H1 (cell line): ENCODE measurements around the gene FCRLB. TPM values are rescaled to one million over a fixed set of nuclear protein-coding genes. Genes with fewer than 3 reads are reported as not detected.

Source experiments
- CTCF ChIA-PET: fragments of 300-600 bp; sonication (Branson Sonifier 250); formaldehyde crosslinking; loops from one replicate; lab custom pipeline; 2021; ENCODE audit not compliant: partially characterized antibody; lab: Charles Lee
- POLR2A ChIA-PET: fragments of 300-600 bp; sonication (Branson Sonifier 250); formaldehyde crosslinking; loops from one replicate; lab custom pipeline; 2021; ENCODE audit warnings: inconsistent platforms; ENCODE audit not compliant: partially characterized antibody; lab: Charles Lee
- DNase-seq, 2 experiments: peaks; one replicate each; pipeline versions ENCODE4 v3.0.0 to v3.0.0-alpha.2; 2010 to 2022; ENCODE audit warnings: low spot score in 2 of 2, low read depth in 1 of 2, mixed read lengths in 1 of 2
- FAIRE-seq: peaks from 2 replicates; lab custom pipeline; 2011; peaks lifted over from hg19 to GRCh38; lab: Jason Lieb, UNC
- H2AFZ ChIP-seq: 2 replicates; pipeline ENCODE4 v1.8.1; 2012; ENCODE audit warnings: low read length, inconsistent platforms
- H2AK5ac ChIP-seq: 2 replicates; pipeline ENCODE4 v1.6.1; 2013; ENCODE audit warnings: low read depth, low read length
- H2BK120ac ChIP-seq: replicated peaks from 2 replicates; pipeline ENCODE3; 2013; ENCODE audit warnings: low read depth, low read length, inconsistent platforms
- H2BK12ac ChIP-seq: 2 replicates; pipeline ENCODE4 v1.6.1; 2013; ENCODE audit warnings: low read depth, low read length
- H2BK15ac ChIP-seq: 2 replicates; pipeline ENCODE4 v1.6.1; 2013; ENCODE audit warnings: low read length
- H2BK20ac ChIP-seq: 2 replicates; pipeline ENCODE4 v1.6.1; 2013; ENCODE audit warnings: low read length
- H2BK5ac ChIP-seq: 2 replicates; pipeline ENCODE4 v1.6.1; 2013; ENCODE audit warnings: low read depth, low read length
- H3K14ac ChIP-seq: 2 replicates; pipeline ENCODE4 v1.6.1; 2013; ENCODE audit warnings: inconsistent platforms; ENCODE audit not compliant: insufficient read length
- H3K18ac ChIP-seq: 2 replicates; pipeline ENCODE4 v1.6.1; 2013; ENCODE audit warnings: low read length; ENCODE audit errors: extremely low read depth
- H3K23ac ChIP-seq: 2 replicates; pipeline ENCODE4 v1.6.1; 2013; ENCODE audit warnings: inconsistent platforms; ENCODE audit not compliant: insufficient read length
- H3K23me2 ChIP-seq: 2 replicates; pipeline ENCODE4 v1.6.1; 2013; ENCODE audit warnings: low read depth, low read length
- H3K27ac ChIP-seq: 2 replicates; pipeline ENCODE4 v1.6.1; 2011; ENCODE audit warnings: low read depth, low read length, inconsistent platforms
- H3K27me3 ChIP-seq, 4 experiments: replicated peaks in 1 of 4; 1 replicate in 1 of 4; 2 replicates in 3 of 4; pipeline versions ENCODE4 v1.6.1 to v1.8.1; 2011 to 2013; ENCODE audit warnings: low read length in 3 of 4, mild to moderate bottlenecking in 3 of 4, inconsistent platforms in 2 of 4, mixed read lengths in 2 of 4, moderate library complexity in 1 of 4; ENCODE audit not compliant: control insufficient read depth in 3 of 4, insufficient read depth in 3 of 4; ENCODE audit errors: extremely low read depth in 1 of 4
- H3K36me3 ChIP-seq, 4 experiments: 2 replicates each; pipeline versions ENCODE4 v1.6.1 to v1.8.1; 2011 to 2013; ENCODE audit warnings: mild to moderate bottlenecking in 4 of 4, low read length in 3 of 4, moderate library complexity in 2 of 4, control low read depth in 1 of 4, inconsistent platforms in 1 of 4; ENCODE audit not compliant: insufficient read depth in 4 of 4, control insufficient read depth in 2 of 4
- H3K4ac ChIP-seq: replicated peaks from 2 replicates; pipeline ENCODE3; 2013; ENCODE audit warnings: low read length, low read depth, mixed read lengths, inconsistent platforms; ENCODE audit not compliant: insufficient read length
- H3K4me1 ChIP-seq, 4 experiments: replicated peaks in 1 of 4; 1 replicate in 1 of 4; 2 replicates in 3 of 4; pipeline versions ENCODE4 v1.6.1 to v1.8.1; 2011 to 2013; ENCODE audit warnings: low read length in 3 of 4, inconsistent platforms in 2 of 4, mixed read lengths in 1 of 4; ENCODE audit not compliant: insufficient read depth in 4 of 4, control insufficient read depth in 3 of 4
- H3K4me2 ChIP-seq, 2 experiments: 2 replicates each; pipeline versions ENCODE4 v1.6.1 to v1.8.1; 2011 to 2013; ENCODE audit warnings: low read depth in 2 of 2, low read length in 2 of 2, control low read depth in 1 of 2, inconsistent platforms in 1 of 2, mild to moderate bottlenecking in 1 of 2; ENCODE audit not compliant: insufficient read depth in 1 of 2
- H3K4me3 ChIP-seq, 4 experiments: fragments of 200-600, 300-600 bp in 1 of 4; sonication (generic), shearing (Covaris generic), sonication (Bioruptor Twin) in 1 of 4; 2 replicates each; pipeline versions ENCODE4 v1.5.1 to v1.8.1; 2011 to 2016; ENCODE audit warnings: low read length in 4 of 4, low read depth in 3 of 4, control low read depth in 2 of 4, inconsistent platforms in 2 of 4, mild to moderate bottlenecking in 2 of 4, mixed read lengths in 1 of 4, moderate library complexity in 1 of 4; ENCODE audit not compliant: insufficient read depth in 2 of 4; ENCODE audit errors: extremely low read depth in 1 of 4
- H3K56ac ChIP-seq: replicated peaks from 2 replicates; pipeline ENCODE3; 2013; ENCODE audit warnings: low read depth, mild to moderate bottlenecking, mixed read lengths, low read length, inconsistent platforms; ENCODE audit not compliant: insufficient read length
- H3K79me1 ChIP-seq: 2 replicates; pipeline ENCODE4 v1.6.1; 2013; ENCODE audit warnings: low read depth, low read length, control low read depth
- H3K79me2 ChIP-seq, 2 experiments: 2 replicates each; pipeline versions ENCODE4 v1.6.1 to v1.8.1; 2012 to 2013; ENCODE audit warnings: low read length in 2 of 2, mild to moderate bottlenecking in 2 of 2, inconsistent platforms in 1 of 2; ENCODE audit not compliant: insufficient read depth in 2 of 2, control insufficient read depth in 1 of 2
- H3K9ac ChIP-seq, 4 experiments: replicated peaks in 1 of 4; 1 replicate in 1 of 4; 2 replicates in 3 of 4; pipeline versions ENCODE4 v1.6.1 to v1.8.1; 2011 to 2013; ENCODE audit warnings: low read depth in 3 of 4, low read length in 3 of 4, control low read depth in 2 of 4, mild to moderate bottlenecking in 2 of 4, moderate library complexity in 2 of 4, inconsistent platforms in 1 of 4; ENCODE audit errors: extremely low read depth in 1 of 4
- H3K9me3 ChIP-seq, 2 experiments: 2 replicates each; pipeline versions ENCODE4 v1.6.1 to v1.8.1; 2012 to 2013; ENCODE audit warnings: mild to moderate bottlenecking in 2 of 2, moderate library complexity in 2 of 2, control low read depth in 1 of 2, inconsistent platforms in 1 of 2, low read depth in 1 of 2, low read length in 1 of 2, mixed read lengths in 1 of 2; ENCODE audit not compliant: insufficient read depth in 2 of 2
- H4K20me1 ChIP-seq, 2 experiments: replicated peaks in 1 of 2; 2 replicates each; pipeline versions ENCODE3 to v1.8.1; 2011 to 2013; ENCODE audit warnings: inconsistent platforms in 2 of 2, low read length in 2 of 2, mild to moderate bottlenecking in 1 of 2; ENCODE audit not compliant: insufficient read depth in 2 of 2, control insufficient read depth in 1 of 2
- H4K5ac ChIP-seq: 2 replicates; pipeline ENCODE4 v1.6.1; 2013; ENCODE audit warnings: low read length, low read depth, mixed read lengths, inconsistent platforms; ENCODE audit not compliant: insufficient read length
- H4K8ac ChIP-seq: 2 replicates; pipeline ENCODE4 v1.8.0; 2013; ENCODE audit warnings: mild to moderate bottlenecking, moderate library complexity, low read length, inconsistent platforms; ENCODE audit not compliant: insufficient read depth; ENCODE audit errors: extremely low read depth
- H4K91ac ChIP-seq: replicated peaks from 2 replicates; pipeline ENCODE3; 2013; ENCODE audit warnings: low read length, mixed read lengths, inconsistent platforms; ENCODE audit not compliant: insufficient read length
- ASH2L ChIP-seq: fragments of 200-600, 300-600 bp; sonication (generic); IDR thresholded peaks from one replicate; pipeline ENCODE4 v1.7.1; 2017; ENCODE audit warnings: low read length
- CTCF ChIP-seq, 3 experiments: IDR thresholded peaks; 1 replicate in 2 of 3; 2 replicates in 1 of 3; pipeline versions ENCODE4 v1.5.1 to v1.6.1; 2011; ENCODE audit warnings: low read length in 3 of 3, mild to moderate bottlenecking in 3 of 3, inconsistent platforms in 2 of 3, low read depth in 1 of 3, moderate library complexity in 1 of 3; ENCODE audit not compliant: insufficient read depth in 1 of 3; ENCODE audit errors: control extremely low read depth in 1 of 3
- GABPA ChIP-seq: IDR thresholded peaks from 2 replicates; pipeline ENCODE4 v1.6.1; 2011; ENCODE audit warnings: mild to moderate bottlenecking, low read length, moderate library complexity, borderline replicate concordance; ENCODE audit not compliant: insufficient read depth
- MAFK ChIP-seq: IDR thresholded peaks from 2 replicates; pipeline ENCODE4 v1.6.1; 2012; ENCODE audit warnings: low read depth, mild to moderate bottlenecking, improper control_type of control experiment, low read length
- MAX ChIP-seq: IDR thresholded peaks from 2 replicates; pipeline ENCODE4 v1.6.1; 2012; ENCODE audit warnings: inconsistent platforms
- NANOG ChIP-seq: IDR thresholded peaks from 2 replicates; pipeline ENCODE4 v1.6.1; 2011; ENCODE audit warnings: low read length, low read depth, mild to moderate bottlenecking, inconsistent platforms; ENCODE audit not compliant: insufficient read depth, poor library complexity, severe bottlenecking
- TAF1 ChIP-seq: IDR thresholded peaks from 2 replicates; pipeline ENCODE4 v1.6.1; 2011; ENCODE audit warnings: mild to moderate bottlenecking, low read depth, low read length
- WGBS, 2 experiments: shearing (Covaris generic) in 1 of 2; methylation state at CpG; one replicate each; pipeline versions ENCODE4 v1.1.6 to v1.1.7; 2013 to 2015; ENCODE audit warnings: low lambda C conversion rate in 2 of 2, mixed read lengths in 2 of 2, inconsistent platforms in 1 of 2, low coverage in 1 of 2, missing lambda C conversion rate in 1 of 2; ENCODE audit not compliant: insufficient replicate concordance in 2 of 2, insufficient coverage in 1 of 2, insufficient read length in 1 of 2; ENCODE audit errors: extremely low coverage in 1 of 2, missing lambda C conversion rate in 1 of 2; 5-methylcytosine and 5-hydroxymethylcytosine counted together
- polyA plus RNA-seq, 7 experiments: library from polyadenylated mRNA; depleted of rRNA in 3 of 7; stranded (reverse) in 5 of 7; unstranded in 2 of 7; fragments of >200 nt in 5 of 7; fragments of 200-250 nt in 2 of 7; gene quantifications; 1 replicate in 5 of 7; 2 replicates in 1 of 7; 4 replicates in 1 of 7; pipeline versions ENCODE4 v1.2.1 to v1.2.3, GENCODE V29; 2011 to 2013; ENCODE audit warnings: missing spikeins in 2 of 7, mixed read lengths in 2 of 7
- total RNA-seq: library from RNA; stranded (reverse); fragmentation: NEBNext Ultra II Directional; extraction: Animal tissue kit (Norgen Biotek cat#: 25700); gene quantifications from 2 replicates; pipeline ENCODE4 v1.2.1, GENCODE V29; 2021

The FCRLB gene
- total and polyA plus RNA-seq, 2 of the 8 experiments (the other 6 are each of a cell fraction or from before 2014, with no cell fraction given), result 0.14 to 0.24 TPM

GRCh38 chr1:161749509-161750407 lies 28.4 kb downstream of the FCRLB start, which contains the start of gene DUSP12:
Gene DUSP12, plus strand, starts transcription at chr1:161749786. Its CDS starts 16 bp downstream, at chr1:161749802.
- POLR2A ChIA-PET, result interaction anchor here (0.9 to 2.0 kb wide), 14 partner anchors 9 to 288 kb away, joined by 3 to 24 read pairs (median 4); no protein-coding TSS in a partner anchor
- Histone ChIP-seq H3K9ac (peak within 1 kb of the TSS; percentile 90 to 98 (median 94)), H4K20me1 (peaks cover 0 to 8% of the 10 kb centered on the region in 2 experiments), H3K27me3 (no peaks in the 10 kb centered on the region), H3K79me2 (peaks cover 0 to 8% of the 10 kb centered on the region in 2 experiments; a peak in 2 of 4 replicates), H2BK120ac (no peak within 1 kb of the TSS), H3K18ac (peak within 1 kb of the TSS; percentile 94), H3K79me1 (no peaks in the 10 kb centered on the region; the same call in 1 of the 2 replicates), H3K36me3 (peaks cover 8 to 39% (median 20%) of the 10 kb centered on the region in 4 experiments; a peak in 7 of 8 replicates), H3K27ac (peak within 1 kb of the TSS; percentile 98), H4K91ac (peak within 1 kb of the TSS; percentile 79), H2BK15ac (no peak within 1 kb of the TSS), H4K5ac (peak within 1 kb of the TSS; percentile 96), H3K23me2 (peaks cover 3% of the 10 kb centered on the region; the same call in 1 of the 2 replicates), H3K23ac (no peak within 1 kb of the TSS), H3K4me2 (peak within 1 kb of the TSS; percentile 23 to 64), H4K8ac (peak within 1 kb of the TSS; percentile 98; the same call in 1 of the 2 replicates), H2AK5ac (no peak within 1 kb of the TSS), H3K4me3 (peak within 1 kb of the TSS; percentile 78 to 93 (median 88)), H2BK5ac (peak within 1 kb of the TSS; percentile 96), H3K9me3 (no peaks in the 10 kb centered on the region), H2AFZ (peak within 1 kb of the TSS; percentile 54; the same call in 1 of the 2 replicates), H2BK12ac (peak within 1 kb of the TSS; percentile 81; the same call in 1 of the 2 replicates), H2BK20ac (no peak within 1 kb of the TSS), H3K4ac (peak within 1 kb of the TSS; percentile 94), H3K56ac (peak within 1 kb of the TSS; percentile 74), H3K4me1 (0 out of 7 replicates have a peak, but pooled peaks cover 0 to 2% (median 0%) of the 10 kb centered on the region in 4 experiments), H3K14ac (no peak within 1 kb of the TSS)
- DNase-seq, result peak; percentile 84 to 91
- CTCF ChIA-PET, result interaction anchor here (0.6 to 3.6 kb wide), 10 partner anchors 12 to 276 kb away, joined by 3 to 22 read pairs (median 3); no protein-coding TSS in a partner anchor
- FAIRE-seq, result peak; percentile 28
- 1% methylated on average over 63 of the region's 65 CpGs; no CpG with 5 or more reads in 1 of the 2 experiments for WGBS, 2 experiments
- no peak for TF ChIP-seq MAFK
- peak; percentile 89 for TF ChIP-seq TAF1
- TF ChIP-seq NANOG, result peak; percentile 24
- peak in 2 of 3 experiments; percentile 12 to 15; a peak in 2 of 4 replicates for TF ChIP-seq CTCF (IDR thresholded peaks at IDR 0.05; ENCODE audit: control extremely low read depth in 1 of 3, insufficient read depth in 1 of 3, low read depth in 1 of 3, low read length in 3 of 3)
- peak; percentile 82 for TF ChIP-seq MAX
- no peak for TF ChIP-seq GABPA
- peak; percentile 91 for TF ChIP-seq ASH2L
